Keratinocyte (primary cell): ENCODE data around the gene ARID1B. TPM values are rescaled to one million over a fixed set of nuclear protein-coding genes. Genes with fewer than 3 reads are reported as not detected.

ENCODE experiments used
- DNase-seq: peaks from one replicate; pipeline ENCODE4 v3.0.0-alpha.2; 2011; ENCODE audit warnings: low read depth, missing footprints, low spot score
- FAIRE-seq: peaks from 2 replicates; lab custom pipeline; 2011; peaks lifted over from hg19 to GRCh38; lab: Jason Lieb, UNC
- H2AFZ ChIP-seq: 2 replicates; pipeline ENCODE4 v1.6.0; 2012; ENCODE audit warnings: low read length, control low read depth, inconsistent platforms; ENCODE audit not compliant: control insufficient read depth
- H3K27ac ChIP-seq: 2 replicates; pipeline ENCODE4 v1.5.1; 2011; ENCODE audit warnings: low read length; ENCODE audit not compliant: control insufficient read depth, insufficient read depth
- H3K27me3 ChIP-seq: 3 replicates; pipeline ENCODE4 v1.6.0; 2011; ENCODE audit warnings: low read length; ENCODE audit not compliant: control insufficient read depth, insufficient read depth; ENCODE audit errors: extremely low read depth
- H3K36me3 ChIP-seq, 2 experiments: 2 replicates in 1 of 2; 3 replicates in 1 of 2; pipeline ENCODE4 v1.5.1; 2011; ENCODE audit warnings: low read length in 2 of 2, mild to moderate bottlenecking in 1 of 2; ENCODE audit not compliant: control insufficient read depth in 2 of 2, insufficient read depth in 2 of 2; ENCODE audit errors: extremely low read depth in 1 of 2
- H3K4me1 ChIP-seq: 3 replicates; pipeline ENCODE4 v1.5.1; 2011; ENCODE audit warnings: low read length; ENCODE audit not compliant: control insufficient read depth, insufficient read depth; ENCODE audit errors: extremely low read depth
- H3K4me2 ChIP-seq: 3 replicates; pipeline ENCODE4 v1.6.0; 2011; ENCODE audit warnings: low read depth, low read length; ENCODE audit not compliant: control insufficient read depth, insufficient read depth; ENCODE audit errors: extremely low read depth
- H3K4me3 ChIP-seq, 3 experiments: fragments of 200-600 bp in 1 of 3; sonication (generic) in 1 of 3; 2 replicates in 2 of 3; 3 replicates in 1 of 3; pipeline ENCODE4 v1.5.1; 2011 to 2016; ENCODE audit warnings: low read length in 3 of 3, mild to moderate bottlenecking in 3 of 3, control low read depth in 2 of 3, inconsistent platforms in 1 of 3, low read depth in 1 of 3, mixed read lengths in 1 of 3, mixed run types in 1 of 3, moderate library complexity in 1 of 3; ENCODE audit not compliant: control insufficient read depth in 2 of 3, insufficient read depth in 2 of 3; ENCODE audit errors: extremely low read depth in 1 of 3
- H3K79me2 ChIP-seq: 2 replicates; pipeline ENCODE4 v1.6.0; 2012; ENCODE audit warnings: low read length; ENCODE audit not compliant: control insufficient read depth, insufficient read depth
- H3K9ac ChIP-seq: 3 replicates; pipeline ENCODE4 v1.6.0; 2011; ENCODE audit warnings: low read length; ENCODE audit not compliant: control insufficient read depth, insufficient read depth; ENCODE audit errors: extremely low read depth
- H3K9me1 ChIP-seq: 3 replicates; pipeline ENCODE4 v1.6.0; 2011; ENCODE audit warnings: low read length; ENCODE audit not compliant: control insufficient read depth, insufficient read depth; ENCODE audit errors: extremely low read depth
- H3K9me3 ChIP-seq: 2 replicates; pipeline ENCODE4 v1.5.1; 2012; ENCODE audit warnings: low read depth, low read length; ENCODE audit not compliant: control insufficient read depth
- H4K20me1 ChIP-seq: 3 replicates; pipeline ENCODE4 v1.6.0; 2011; ENCODE audit warnings: low read length; ENCODE audit not compliant: control insufficient read depth, insufficient read depth; ENCODE audit errors: extremely low read depth
- EZH2 ChIP-seq: IDR thresholded peaks from one replicate; pipeline ENCODE4 v1.6.1; 2012; ENCODE audit warnings: inconsistent platforms, mild to moderate bottlenecking, low read length, moderate library complexity
- dilution Hi-C: fragments of 300-500 bp; cut with MboI; formaldehyde crosslinking; loops from one replicate; pipeline ENCODE4 v1.7.0; 2020; ENCODE audit warnings: low sequenced_read_pairs; ENCODE audit not compliant: extremely low pct_ligation_motif_present
- polyA plus RNA-seq, 5 experiments: library from polyadenylated mRNA; depleted of rRNA in 3 of 5; stranded (reverse) in 3 of 5; stranded (forward) in 1 of 5; unstranded in 1 of 5; fragments of >200 nt; gene quantifications; 1 replicate in 1 of 5; 2 replicates in 3 of 5; 3 replicates in 1 of 5; pipeline versions ENCODE4 v1.2.1 to v1.2.3, GENCODE V29; 2011 to 2012; ENCODE audit warnings: missing spikeins in 2 of 5, low read depth in 1 of 5, low replicate concordance in 1 of 5
- TF ChIP-seq, protein P1 (sequence below), 3 experiments: IDR thresholded peaks in 1 of 3; conservative IDR thresholded peaks in 1 of 3; optimal IDR thresholded peaks in 1 of 3; 2 replicates in 2 of 3; 3 replicates in 1 of 3; pipeline versions ENCODE3 to v1.5.1; 2011; ENCODE audit warnings: low read length in 3 of 3, mild to moderate bottlenecking in 3 of 3, moderate library complexity in 2 of 3, control low read depth in 1 of 3, inconsistent platforms in 1 of 3; ENCODE audit not compliant: insufficient read depth in 2 of 3; ENCODE audit errors: extremely low read depth in 1 of 3

ARID1B gene
- polyA plus RNA-seq, 1 donor (not counting 4 experiments of a cell fraction or from before 2014, with no cell fraction given), result 14.9 TPM

- H4K20me1 ChIP-seq, result no peaks in the 10 kb centered on the region
- dilution Hi-C loops, result no loop called here
- H3K9me3 ChIP-seq, result no peaks in the 10 kb centered on the region
- peaks cover 3% of the 10 kb centered on the region for H3K4me1 ChIP-seq
- FAIRE-seq, result no peak
- no peaks in the 10 kb centered on the region for H3K9me1 ChIP-seq
- TF ChIP-seq, protein P1, sequence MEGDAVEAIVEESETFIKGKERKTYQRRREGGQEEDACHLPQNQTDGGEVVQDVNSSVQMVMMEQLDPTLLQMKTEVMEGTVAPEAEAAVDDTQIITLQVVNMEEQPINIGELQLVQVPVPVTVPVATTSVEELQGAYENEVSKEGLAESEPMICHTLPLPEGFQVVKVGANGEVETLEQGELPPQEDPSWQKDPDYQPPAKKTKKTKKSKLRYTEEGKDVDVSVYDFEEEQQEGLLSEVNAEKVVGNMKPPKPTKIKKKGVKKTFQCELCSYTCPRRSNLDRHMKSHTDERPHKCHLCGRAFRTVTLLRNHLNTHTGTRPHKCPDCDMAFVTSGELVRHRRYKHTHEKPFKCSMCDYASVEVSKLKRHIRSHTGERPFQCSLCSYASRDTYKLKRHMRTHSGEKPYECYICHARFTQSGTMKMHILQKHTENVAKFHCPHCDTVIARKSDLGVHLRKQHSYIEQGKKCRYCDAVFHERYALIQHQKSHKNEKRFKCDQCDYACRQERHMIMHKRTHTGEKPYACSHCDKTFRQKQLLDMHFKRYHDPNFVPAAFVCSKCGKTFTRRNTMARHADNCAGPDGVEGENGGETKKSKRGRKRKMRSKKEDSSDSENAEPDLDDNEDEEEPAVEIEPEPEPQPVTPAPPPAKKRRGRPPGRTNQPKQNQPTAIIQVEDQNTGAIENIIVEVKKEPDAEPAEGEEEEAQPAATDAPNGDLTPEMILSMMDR (optimal IDR thresholded peaks at IDR 0.05 in 1 of 3, IDR thresholded peaks at IDR 0.05 in 1 of 3, conservative IDR thresholded peaks at IDR 0.05 in 1 of 3; ENCODE audit: extremely low read depth in 1 of 3, insufficient read depth in 2 of 3, low read length in 3 of 3), result no peak
- TF ChIP-seq EZH2, result no peak
- H3K4me3 ChIP-seq, result no peak overlapping the region
- no peaks in the 10 kb centered on the region for H3K36me3 ChIP-seq
- H3K79me2 ChIP-seq, result no peaks in the 10 kb centered on the region
- no peak for DNase-seq
- H3K27me3 ChIP-seq, result no peaks in the 10 kb centered on the region
- no peak overlapping the region for H3K27ac ChIP-seq
- H2AFZ ChIP-seq, result no peak overlapping the region
- H3K4me2 ChIP-seq, result no peak overlapping the region
- H3K9ac ChIP-seq, result no peak overlapping the region
These were observed 301.1 kb downstream of the ARID1B start for GRCh38 chr6:157078326-157078725.

DNA sequence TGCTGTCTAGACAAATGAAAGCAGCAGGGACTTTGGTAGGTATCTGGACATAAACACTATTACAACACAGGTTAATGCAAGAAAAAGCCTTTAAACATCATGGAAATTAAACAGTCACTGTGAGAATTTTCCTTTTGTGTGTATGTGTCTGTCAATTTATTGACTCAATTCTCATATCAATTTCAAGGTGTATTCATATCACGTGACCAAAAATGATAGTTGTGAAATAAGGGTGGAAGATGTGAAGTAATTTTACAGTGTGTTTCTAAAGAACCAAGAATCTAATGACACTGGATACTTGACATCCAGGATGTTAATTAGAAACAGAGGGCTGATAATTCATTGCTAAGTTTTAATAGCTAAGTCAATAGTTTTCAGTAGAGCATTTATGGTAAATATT, 302.1 kb downstream of the ARID1B start:
- no peaks in the 10 kb centered on the region for H3K9me1 ChIP-seq
- H3K36me3 ChIP-seq, result no peaks in the 10 kb centered on the region
- H3K27me3 ChIP-seq, result no peaks in the 10 kb centered on the region
- no peak overlapping the region for H3K27ac ChIP-seq
- peaks cover 3% of the 10 kb centered on the region for H3K4me1 ChIP-seq
- no peak overlapping the region for H3K9ac ChIP-seq
- FAIRE-seq (no peak), DNase-seq (no peak)
- dilution Hi-C loops, result no loop called here
- no peak for TF ChIP-seq EZH2
- TF ChIP-seq, protein P1 (optimal IDR thresholded peaks at IDR 0.05 in 1 of 3, IDR thresholded peaks at IDR 0.05 in 1 of 3, conservative IDR thresholded peaks at IDR 0.05 in 1 of 3; ENCODE audit: extremely low read depth in 1 of 3, insufficient read depth in 2 of 3, low read length in 3 of 3), result no peak
- no peaks in the 10 kb centered on the region for H4K20me1 ChIP-seq
- no peak overlapping the region for H3K4me3 ChIP-seq
- no peak overlapping the region for H3K4me2 ChIP-seq
- no peak overlapping the region for H2AFZ ChIP-seq
- no peaks in the 10 kb centered on the region for H3K9me3 ChIP-seq
- no peaks in the 10 kb centered on the region for H3K79me2 ChIP-seq
